DMS 273 (cell line): ENCODE results near the gene BRSK2.

Source experiments
- DNase-seq: peaks from one replicate; lab custom pipeline; 2025; ENCODE audit not compliant: unreplicated experiment; lab: John Stamatoyannopoulos, UW

The BRSK2 gene

GRCh38 chr11:1395773-1396374, 6.1 kb downstream of the BRSK2 start:
- DNase-seq: peak; percentile 62

- no peak for DNase-seq
Measured at GRCh38 chr11:1396375-1396841, 6.7 kb downstream of the BRSK2 start.

GRCh38 chr11:1397146-1397861, 7.6 kb downstream of the BRSK2 start:
- DNase-seq: no peak

GRCh38 chr11:1397862-1398527, 8.3 kb downstream of the BRSK2 start:
- no peak for DNase-seq

- DNase-seq: no peak
Measured at GRCh38 chr11:1398528-1399235, 8.9 kb downstream of the BRSK2 start.

GRCh38 chr11:1399386-1400316, 9.9 kb downstream of the BRSK2 start:
- no peak for DNase-seq

GRCh38 chr11:1400317-1401170, 10.8 kb downstream of the BRSK2 start:
- no peak for DNase-seq

GRCh38 chr11:1401171-1401445, 11.4 kb downstream of the BRSK2 start:
- DNase-seq: no peak

GRCh38 chr11:1401656-1402221, 12.0 kb downstream of the BRSK2 start:
- peak; percentile 77 for DNase-seq

GRCh38 chr11:1402355-1403077, 12.8 kb downstream of the BRSK2 start:
- DNase-seq: no peak

GRCh38 chr11:1403078-1403620, 13.4 kb downstream of the BRSK2 start:
- DNase-seq: no peak

- no peak for DNase-seq
Measured at GRCh38 chr11:1403721-1404460, 14.2 kb downstream of the BRSK2 start.

- DNase-seq: no peak
Measured at GRCh38 chr11:1404461-1405185, 14.9 kb downstream of the BRSK2 start.

- DNase-seq: no peak
Measured at GRCh38 chr11:1405186-1406020, 15.7 kb downstream of the BRSK2 start.

- no peak for DNase-seq
Measured at GRCh38 chr11:1406571-1407485, 17.1 kb downstream of the BRSK2 start.
